Lung (tissue), 12 donors: ENCODE results near the gene ZBTB49. TPM values are rescaled to one million over a fixed set of nuclear protein-coding genes. Genes with fewer than 3 reads are reported as not detected.

ENCODE experiments used
- ATAC-seq: fragments of 200-7000 bp; cut with Tn5 transposase; one replicate; pipeline ENCODE4 v1.9.1; 2020; ENCODE audit warnings: moderate number of reproducible peaks; ENCODE audit not compliant: insufficient read depth, low FRiP score
- DNase-seq, 3 donors: peaks; one replicate each; pipeline ENCODE4 v3.0.0-alpha.2; 2013 to 2017
- H3K27ac ChIP-seq, 2 donors: one replicate each; pipeline ENCODE4 v1.5.1; 2013; ENCODE audit warnings: mild to moderate bottlenecking in 2 of 2, moderate library complexity in 2 of 2, control low read depth in 1 of 2, inconsistent platforms in 1 of 2, low read depth in 1 of 2, low read length in 1 of 2
- H3K27me3 ChIP-seq, 3 donors: one replicate each; pipeline ENCODE4 v1.5.1; 2013; ENCODE audit warnings: low read length in 2 of 3; ENCODE audit not compliant: control insufficient read depth in 3 of 3, insufficient read depth in 3 of 3
- H3K36me3 ChIP-seq, 4 donors: one replicate each; pipeline ENCODE4 v1.5.1; 2013; ENCODE audit warnings: low read length in 4 of 4, mild to moderate bottlenecking in 1 of 4, moderate library complexity in 1 of 4; ENCODE audit not compliant: control insufficient read depth in 4 of 4, insufficient read depth in 4 of 4
- H3K4me1 ChIP-seq, 5 donors: one replicate each; pipeline ENCODE4 v1.5.1; 2013; ENCODE audit warnings: low read length in 5 of 5, mild to moderate bottlenecking in 2 of 5, moderate library complexity in 1 of 5; ENCODE audit not compliant: control insufficient read depth in 5 of 5, insufficient read depth in 5 of 5
- H3K4me3 ChIP-seq: one replicate; pipeline ENCODE4 v1.5.1; 2013; ENCODE audit warnings: mild to moderate bottlenecking, control low read depth, moderate library complexity
- H3K9ac ChIP-seq, 2 donors: one replicate each; pipeline ENCODE4 v1.5.1; 2013; ENCODE audit warnings: low read length in 2 of 2, control low read depth in 1 of 2; ENCODE audit not compliant: insufficient read depth in 1 of 2
- H3K9me3 ChIP-seq, 4 donors: one replicate each; pipeline ENCODE4 v1.5.1; 2013; ENCODE audit warnings: low read length in 3 of 4, mild to moderate bottlenecking in 1 of 4, moderate library complexity in 1 of 4; ENCODE audit not compliant: control insufficient read depth in 4 of 4, insufficient read depth in 3 of 4
- WGBS, 2 donors: extraction: QIAGEN DNeasy Blood & Tissue Kit; methylation state at CpG; one replicate each; pipeline ENCODE4 v1.1.7; 2013; 5-methylcytosine and 5-hydroxymethylcytosine counted together
- polyA plus RNA-seq, 2 donors: library from polyadenylated mRNA; stranded (reverse); fragments of 200-250 nt; gene quantifications; one replicate each; pipeline ENCODE4 v1.2.1, GENCODE V29; 2013
- total RNA-seq, 2 donors: library from RNA; depleted of rRNA in 1 of 2; stranded (reverse); fragments of >200 nt in 1 of 2; gene quantifications; one replicate each; pipeline ENCODE4 v1.2.1, GENCODE V29; 2014 to 2021
- TF ChIP-seq, protein P1 (sequence below): IDR thresholded peaks from 2 replicates; pipeline ENCODE4 v1.5.1; 2012; ENCODE audit warnings: mild to moderate bottlenecking; ENCODE audit errors: control extremely low read depth, extremely low read depth
- donor health status: control.
- donor health status: control.
- donor health status: Bipolar disorder and iron deficiency.
- donor health status: healthy.
- donor health status: DM: yes; HTN: yes; CAD: no.

Gene ZBTB49
- total and polyA plus RNA-seq, 4 donors = 1.8 to 9.0 (median 4.1) TPM

DNA sequence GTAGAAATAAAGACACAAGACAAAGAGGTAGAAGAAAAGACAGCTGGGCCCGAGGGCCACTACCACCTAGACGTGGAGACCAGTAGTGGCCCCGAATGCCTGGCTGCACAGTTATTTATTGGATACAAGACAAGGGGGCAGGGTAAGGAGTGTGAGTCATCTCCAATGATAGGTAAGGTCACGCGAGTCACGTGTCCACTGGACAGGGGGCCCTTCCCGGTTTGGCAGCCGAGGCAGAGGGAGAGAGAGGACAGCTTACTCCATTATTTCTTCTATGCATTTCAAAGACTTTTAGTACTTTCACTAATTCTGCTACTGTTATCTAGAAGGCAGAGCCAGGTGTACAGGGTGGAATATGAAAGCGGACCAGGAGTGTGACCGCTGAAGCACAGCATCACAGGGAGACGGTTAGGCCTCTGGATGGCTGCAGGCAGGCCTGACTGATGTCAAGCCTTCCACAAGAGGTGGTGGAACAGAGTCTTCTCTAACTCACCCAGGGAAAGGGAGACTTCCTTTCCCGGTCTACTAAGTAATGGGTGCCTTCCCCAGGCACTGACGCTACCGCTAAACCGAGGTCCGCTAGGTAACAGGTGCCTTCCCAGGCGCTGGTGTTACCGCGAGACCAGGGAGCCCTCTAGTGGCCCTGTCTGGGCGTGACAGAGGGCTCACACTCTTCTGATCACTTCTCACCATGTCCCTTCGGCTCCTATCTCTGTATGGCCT is 44.9 kb downstream of the ZBTB49 start:
- Histone ChIP-seq H3K27me3 (no peaks in the 10 kb centered on the region), H3K36me3 (no peaks in the 10 kb centered on the region), H3K9me3 (peaks cover 0 to 2% (median 0%) of the 10 kb centered on the region in 4 donors), H3K4me1 (peaks cover 0 to 10% (median 0%) of the 10 kb centered on the region in 5 donors), H3K4me3 (no peak overlapping the region), H3K27ac (no peak overlapping the region), H3K9ac (no peak overlapping the region)
- no peak for ATAC-seq
- WGBS, 2 donors = 52 to 54% methylated on average over 21 of the region's 21 CpGs
- DNase-seq = peak; percentile 27 to 49 (median 38)
- TF ChIP-seq, protein P1, sequence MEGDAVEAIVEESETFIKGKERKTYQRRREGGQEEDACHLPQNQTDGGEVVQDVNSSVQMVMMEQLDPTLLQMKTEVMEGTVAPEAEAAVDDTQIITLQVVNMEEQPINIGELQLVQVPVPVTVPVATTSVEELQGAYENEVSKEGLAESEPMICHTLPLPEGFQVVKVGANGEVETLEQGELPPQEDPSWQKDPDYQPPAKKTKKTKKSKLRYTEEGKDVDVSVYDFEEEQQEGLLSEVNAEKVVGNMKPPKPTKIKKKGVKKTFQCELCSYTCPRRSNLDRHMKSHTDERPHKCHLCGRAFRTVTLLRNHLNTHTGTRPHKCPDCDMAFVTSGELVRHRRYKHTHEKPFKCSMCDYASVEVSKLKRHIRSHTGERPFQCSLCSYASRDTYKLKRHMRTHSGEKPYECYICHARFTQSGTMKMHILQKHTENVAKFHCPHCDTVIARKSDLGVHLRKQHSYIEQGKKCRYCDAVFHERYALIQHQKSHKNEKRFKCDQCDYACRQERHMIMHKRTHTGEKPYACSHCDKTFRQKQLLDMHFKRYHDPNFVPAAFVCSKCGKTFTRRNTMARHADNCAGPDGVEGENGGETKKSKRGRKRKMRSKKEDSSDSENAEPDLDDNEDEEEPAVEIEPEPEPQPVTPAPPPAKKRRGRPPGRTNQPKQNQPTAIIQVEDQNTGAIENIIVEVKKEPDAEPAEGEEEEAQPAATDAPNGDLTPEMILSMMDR = peak; percentile 66

DNA sequence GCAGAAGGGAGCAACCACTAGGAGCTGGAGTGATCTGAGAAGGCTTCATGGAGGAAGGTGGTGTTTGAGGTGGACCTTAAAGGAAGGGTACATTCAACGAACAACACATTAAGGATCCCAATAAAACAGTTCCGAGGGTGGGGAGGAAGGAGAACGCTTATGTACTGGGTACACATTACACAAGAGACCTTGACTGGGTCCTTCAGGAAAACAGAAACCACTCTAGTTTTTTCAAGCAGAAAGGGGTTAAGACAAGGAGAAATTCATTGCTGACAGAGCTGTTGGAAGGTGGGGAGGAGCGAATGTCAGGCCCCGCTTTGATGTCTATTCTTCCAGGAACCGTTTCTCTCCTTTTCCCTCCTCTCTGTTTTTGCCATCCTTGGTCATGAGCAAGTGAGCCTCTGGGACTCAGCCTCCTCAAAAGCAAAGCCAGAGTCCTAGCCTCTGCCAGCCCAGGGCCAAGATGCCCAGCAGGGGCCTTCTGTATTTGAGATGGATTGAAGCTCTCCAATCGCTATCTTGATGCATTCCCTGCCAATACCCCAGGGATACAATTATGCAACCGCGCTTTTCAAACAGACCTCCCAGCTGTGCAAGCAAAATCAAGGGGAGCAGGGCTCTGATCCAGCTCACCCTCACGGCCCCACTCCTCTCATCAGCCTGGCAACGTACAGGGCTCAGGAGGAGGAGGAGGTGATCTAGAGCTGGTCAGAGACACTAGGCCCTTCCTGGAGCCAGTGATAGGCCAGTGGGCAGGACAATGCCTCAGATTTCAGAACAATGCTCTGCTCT is 48.4 kb downstream of the ZBTB49 start:
- Histone ChIP-seq H3K27ac (no peak overlapping the region), H3K36me3 (no peaks in the 10 kb centered on the region), H3K27me3 (no peaks in the 10 kb centered on the region), H3K4me1 (peaks cover 0 to 10% (median 0%) of the 10 kb centered on the region in 5 donors), H3K9me3 (no peaks in the 10 kb centered on the region), H3K9ac (no peak overlapping the region), H3K4me3 (no peak overlapping the region)
- ATAC-seq (no peak), DNase-seq (peak in 1 of 3 donors; percentile 56)
- TF ChIP-seq, protein P1 = no peak
- 55 to 77% methylated on average over 11 of the region's 11 CpGs for WGBS, 2 donors

DNA sequence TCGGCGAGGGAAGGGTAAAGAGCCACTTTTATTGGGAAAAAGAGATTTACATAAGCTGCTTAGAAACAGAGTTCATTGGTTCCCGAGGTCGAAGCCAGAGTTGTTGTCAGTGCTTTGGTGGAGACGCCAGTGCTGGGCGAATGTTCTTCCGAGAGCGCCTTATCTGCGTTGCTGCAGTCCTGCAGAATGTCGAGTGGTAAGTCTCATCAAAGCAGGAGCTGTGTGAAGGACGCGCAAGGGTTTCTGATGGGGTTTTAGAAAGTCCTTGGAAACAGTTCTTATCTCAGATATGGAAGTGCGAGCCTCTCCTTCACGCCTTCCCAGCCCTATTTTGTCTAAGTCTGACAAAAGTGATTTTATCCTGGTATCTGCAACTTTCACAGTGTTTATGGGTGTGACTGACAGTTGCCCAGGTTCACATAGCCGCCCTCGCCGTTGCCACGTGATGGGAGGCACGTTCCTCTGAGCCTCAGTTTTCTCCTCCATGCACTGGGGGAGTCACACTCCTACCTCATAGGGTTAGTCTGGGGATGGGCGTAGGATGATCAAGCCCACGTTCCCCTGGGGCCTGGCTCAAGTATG is 49.5 kb downstream of the ZBTB49 start:
- Histone ChIP-seq H3K36me3 (no peaks in the 10 kb centered on the region), H3K27me3 (no peaks in the 10 kb centered on the region), H3K9me3 (no peaks in the 10 kb centered on the region), H3K9ac (no peak overlapping the region), H3K27ac (no peak overlapping the region), H3K4me3 (no peak overlapping the region), H3K4me1 (peaks cover 0 to 10% (median 0%) of the 10 kb centered on the region in 5 donors)
- TF ChIP-seq, protein P1 = no peak
- WGBS, 2 donors = 35 to 62% methylated on average over 21 of the region's 21 CpGs
- peak; percentile 63 for ATAC-seq
- DNase-seq = peak; percentile 55 to 83 (median 68)
